Activated gamma-delta T cell treated with Interleukin-2 at 50 U/mL for 16 hours (primary cell): ENCODE data around the gene HS3ST5.
"Not testable (repeated sequence)": the region's sequence is repeated elsewhere in the genome, so short reads cannot be mapped to it uniquely, and the experiment has no call there.

Experiments used
- DNase-seq: peaks from one replicate; pipeline ENCODE4 v3.0.0-alpha.2; 2020

The HS3ST5 gene

GRCh38 chr6:114327074-114327473 lies 15.7 kb downstream of the HS3ST5 start:
- DNase-seq, result no peak

GRCh38 chr6:114323784-114324183 lies 19.0 kb downstream of the HS3ST5 start:
- no peak for DNase-seq

GRCh38 chr6:114319749-114320148 lies 23.1 kb downstream of the HS3ST5 start:
- DNase-seq, result no peak

- DNase-seq, result no peak
Observed at GRCh38 chr6:114315831-114316595, 26.8 kb downstream of the HS3ST5 start.

GRCh38 chr6:114313816-114314215 lies 29.0 kb downstream of the HS3ST5 start:
- not testable (repeated sequence) for DNase-seq

GRCh38 chr6:114312931-114313330 lies 29.9 kb downstream of the HS3ST5 start:
- no peak for DNase-seq

GRCh38 chr6:114310053-114310452 lies 32.8 kb downstream of the HS3ST5 start:
- no peak for DNase-seq

GRCh38 chr6:114304304-114304887 lies 38.4 kb downstream of the HS3ST5 start:
- no peak for DNase-seq

GRCh38 chr6:114301596-114302219 lies 41.1 kb downstream of the HS3ST5 start:
- no peak for DNase-seq

GRCh38 chr6:114297135-114297534 lies 45.7 kb downstream of the HS3ST5 start:
- no peak for DNase-seq

GRCh38 chr6:114292431-114292830 lies 50.4 kb downstream of the HS3ST5 start:
- no peak for DNase-seq

GRCh38 chr6:114291428-114291827 lies 51.4 kb downstream of the HS3ST5 start:
- DNase-seq, result no peak

- DNase-seq, result no peak
Observed at GRCh38 chr6:114290864-114291263, 52.0 kb downstream of the HS3ST5 start.

GRCh38 chr6:114288701-114289495 lies 53.9 kb downstream of the HS3ST5 start:
- DNase-seq, result no peak

GRCh38 chr6:114287461-114287860 lies 55.4 kb downstream of the HS3ST5 start:
- no peak for DNase-seq

GRCh38 chr6:114286211-114286610 lies 56.6 kb downstream of the HS3ST5 start:
- DNase-seq, result no peak

- DNase-seq, result no peak
Observed at GRCh38 chr6:114284281-114284680, 58.5 kb downstream of the HS3ST5 start.

- no peak for DNase-seq
Observed at GRCh38 chr6:114282292-114282691, 60.5 kb downstream of the HS3ST5 start.

GRCh38 chr6:114281496-114281895 lies 61.3 kb downstream of the HS3ST5 start:
- no peak for DNase-seq

GRCh38 chr6:114280239-114280982 lies 62.4 kb downstream of the HS3ST5 start:
- DNase-seq, result no peak

- no peak for DNase-seq
Observed at GRCh38 chr6:114277220-114277619, 65.6 kb downstream of the HS3ST5 start.

GRCh38 chr6:114276783-114277182 lies 66.0 kb downstream of the HS3ST5 start:
- no peak for DNase-seq

- DNase-seq, result no peak
Observed at GRCh38 chr6:114274836-114275235, 68.0 kb downstream of the HS3ST5 start.
